NOMO-1 treated with DMSO at 0.1 percent for 48 hours (cell line): ENCODE results near the gene TEK.

Source experiments
- DNase-seq: peaks from one replicate; lab custom pipeline; 2025; ENCODE audit not compliant: unreplicated experiment; lab: John Stamatoyannopoulos, UW

Gene TEK

DNA sequence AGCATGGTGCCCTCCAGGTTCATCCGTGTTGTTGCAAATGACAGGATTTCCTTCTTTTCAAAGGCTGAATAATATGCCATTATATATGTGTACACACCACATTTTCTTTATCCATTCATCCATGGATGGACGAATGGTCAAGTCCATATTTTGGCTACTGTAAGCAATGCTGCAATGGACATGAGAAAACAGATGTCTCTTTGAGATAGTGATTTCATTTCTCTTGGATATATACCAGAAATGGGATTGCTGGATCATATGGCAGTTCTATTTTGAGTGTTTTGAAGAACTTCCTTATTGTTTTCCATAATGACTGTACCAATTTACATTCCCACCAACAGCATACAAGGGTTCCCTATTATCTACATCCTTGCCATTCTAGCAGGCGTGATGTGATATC lies 67.9 kb downstream of the TEK start:
- no peak for DNase-seq

DNA sequence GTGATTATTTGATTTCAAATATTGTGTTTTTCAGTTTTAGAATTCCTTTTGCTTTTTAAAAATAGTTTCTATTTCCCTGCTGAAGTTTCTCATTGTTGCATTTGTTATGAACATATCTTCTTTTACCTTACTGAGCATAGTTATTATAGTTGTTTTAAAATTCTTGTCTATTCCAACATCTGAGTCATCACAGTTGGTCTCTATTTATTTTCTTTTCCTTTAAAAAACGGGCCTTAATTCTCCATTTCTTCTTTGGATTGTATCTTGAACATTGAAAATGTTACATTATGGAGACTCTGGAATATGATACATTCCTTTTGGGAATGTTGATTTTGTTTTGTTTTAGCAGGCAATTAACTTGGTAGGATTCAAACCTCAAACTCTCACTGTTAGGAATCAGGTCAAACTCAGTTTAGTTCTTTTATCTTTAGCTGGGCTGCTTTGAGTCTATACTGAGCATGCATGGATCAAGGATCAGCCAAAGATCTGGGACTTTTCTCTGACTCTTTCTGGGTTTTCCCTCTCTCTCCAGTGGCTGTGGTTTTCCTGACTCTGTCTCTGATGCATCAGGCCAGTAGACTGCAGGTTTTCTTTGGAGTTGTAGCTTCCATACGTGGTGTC lies 70.3 kb downstream of the TEK start:
- no peak for DNase-seq

- DNase-seq = no peak
These were observed 72.4 kb downstream of the TEK start for GRCh38 chr9:27181381-27181780.

DNA sequence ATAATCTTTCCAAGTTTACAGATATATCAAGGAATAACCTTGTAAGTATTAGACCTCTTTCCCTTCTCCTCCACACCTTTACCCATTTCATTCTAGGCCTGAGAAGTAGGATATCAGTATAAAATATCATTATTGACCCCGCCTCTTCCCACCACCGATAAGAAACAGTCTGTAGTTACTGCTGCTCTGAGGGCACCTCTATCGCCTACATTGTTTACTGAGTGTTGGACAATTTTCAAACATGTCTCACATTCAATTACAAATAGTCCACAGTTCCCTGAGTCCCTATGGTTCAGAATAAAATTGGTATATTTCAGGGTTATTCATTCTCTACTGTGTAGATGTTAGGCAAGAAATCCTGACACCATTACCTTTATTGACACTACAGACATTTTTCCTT lies 73.4 kb downstream of the TEK start:
- no peak for DNase-seq

GRCh38 chr9:27183131-27183530 lies 74.1 kb downstream of the TEK start:
- no peak for DNase-seq

DNA sequence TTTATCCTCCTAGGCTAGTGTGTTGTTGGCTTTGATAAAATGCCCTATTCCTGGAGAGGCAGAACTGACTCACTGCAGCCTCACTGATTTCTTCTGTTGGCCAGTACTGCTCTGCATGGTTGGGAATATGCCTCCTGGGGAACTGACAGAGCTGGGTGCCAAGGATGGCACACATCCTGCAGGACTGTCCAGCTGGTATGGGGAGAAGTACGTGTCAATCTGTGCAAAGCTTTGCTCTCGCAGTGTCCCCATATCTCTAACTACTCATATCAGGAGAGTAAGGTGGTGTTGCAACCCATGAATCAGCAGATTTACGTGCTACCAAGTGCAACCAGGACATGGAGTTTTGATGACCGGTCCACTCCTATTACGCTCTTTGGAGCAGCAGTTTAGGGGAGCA lies 74.7 kb downstream of the TEK start:
- no peak for DNase-seq

- DNase-seq = no peak
These were observed 75.7 kb downstream of the TEK start for GRCh38 chr9:27184556-27185351.

GRCh38 chr9:27188426-27188825 lies 79.4 kb downstream of the TEK start:
- no peak for DNase-seq

DNA sequence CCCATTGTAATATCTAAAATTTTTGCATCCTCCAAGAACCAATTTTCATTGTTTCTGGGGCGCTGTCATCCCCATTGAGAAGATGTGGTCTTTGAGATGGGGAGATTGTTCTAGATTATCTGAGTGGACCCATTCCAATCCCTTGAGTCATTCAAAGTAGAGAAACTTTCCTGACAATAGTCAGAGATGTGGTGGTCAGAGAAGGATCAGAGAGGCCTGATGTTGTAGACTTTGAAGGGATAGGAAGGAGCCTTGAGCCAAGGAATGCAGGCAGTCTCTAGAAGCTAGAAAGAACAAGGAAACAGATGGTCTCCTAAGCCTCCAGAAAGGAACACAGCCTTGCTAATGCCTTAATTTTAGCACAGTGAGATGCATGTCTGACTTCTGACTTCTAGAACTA lies 80.4 kb downstream of the TEK start:
- DNase-seq = no peak

- no peak for DNase-seq
These were observed 83.4 kb downstream of the TEK start for GRCh38 chr9:27192291-27192960.

GRCh38 chr9:27193886-27194285 lies 84.9 kb downstream of the TEK start:
- no peak for DNase-seq

DNA sequence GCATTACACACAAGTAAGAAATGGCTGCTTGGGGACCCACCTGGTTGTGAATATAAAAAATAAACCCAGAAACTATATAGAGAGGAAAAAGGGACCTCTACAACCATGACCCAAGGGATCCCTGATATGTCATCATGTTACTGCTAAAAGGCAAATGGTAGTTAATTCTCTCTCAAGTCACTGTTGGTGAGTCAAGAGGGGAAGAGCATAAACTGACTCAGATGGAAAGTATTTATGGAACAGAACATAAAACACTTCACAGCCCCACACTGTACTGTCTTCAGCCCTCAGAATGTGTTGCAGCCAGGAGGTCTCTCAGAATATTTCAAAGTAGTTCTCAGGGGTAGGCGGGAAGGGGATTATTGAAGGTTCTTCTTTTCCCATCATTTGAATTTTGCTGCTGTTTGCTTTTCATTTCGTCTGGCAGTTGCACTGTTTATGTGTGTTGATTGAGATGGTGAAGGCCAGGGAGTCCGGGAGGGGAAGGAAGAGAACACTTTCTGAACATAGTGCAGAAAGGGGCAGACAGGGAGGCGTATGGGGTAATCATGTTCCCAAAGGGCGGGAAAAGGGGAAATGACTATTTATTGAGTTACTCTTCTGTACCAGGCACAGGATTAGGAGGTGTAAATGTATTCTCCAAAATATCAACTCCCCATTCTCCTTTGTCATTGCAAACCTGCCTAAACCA lies 85.5 kb downstream of the TEK start:
- no peak for DNase-seq

DNA sequence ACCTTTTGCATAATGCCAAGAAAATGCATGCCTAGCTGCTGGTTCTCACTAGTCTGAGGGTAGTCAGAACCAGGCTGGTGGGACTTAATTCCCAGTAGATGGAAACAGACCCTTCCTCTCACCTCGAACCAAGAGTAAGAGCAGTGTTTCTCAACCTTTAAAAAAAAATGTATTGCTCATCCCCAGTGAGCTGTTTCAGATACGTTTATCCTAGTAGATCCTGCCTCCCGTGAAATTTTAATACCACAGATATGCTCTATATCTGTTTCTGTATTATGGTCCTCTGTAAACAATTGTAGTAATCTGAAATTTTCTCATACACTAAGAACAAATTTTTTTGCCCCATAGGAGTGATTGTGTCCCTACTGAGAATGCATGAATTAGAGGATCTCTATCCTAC lies 86.2 kb downstream of the TEK start:
- DNase-seq = no peak

DNA sequence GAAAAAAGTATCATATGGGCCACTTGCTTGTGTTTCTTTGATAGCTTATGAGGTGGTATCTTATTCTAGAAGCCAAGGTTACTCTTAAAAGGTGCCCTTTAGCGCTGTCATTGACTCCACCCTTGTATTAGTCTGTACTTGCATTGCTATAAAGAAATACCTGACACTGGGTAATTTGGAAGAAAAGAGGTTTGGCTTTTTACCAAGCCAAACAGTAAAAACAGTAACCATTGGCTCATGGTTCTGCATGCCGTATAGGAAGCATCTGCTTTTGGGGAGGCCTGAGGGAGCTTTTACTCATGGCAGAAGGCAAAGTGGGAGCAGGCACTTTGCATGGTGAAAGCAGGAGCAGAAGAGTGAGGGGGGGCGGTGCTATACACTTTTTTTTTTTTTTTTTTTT lies 87.4 kb downstream of the TEK start:
- DNase-seq = no peak

- DNase-seq = no peak
These were observed 89.2 kb downstream of the TEK start for GRCh38 chr9:27198190-27198589.

DNA sequence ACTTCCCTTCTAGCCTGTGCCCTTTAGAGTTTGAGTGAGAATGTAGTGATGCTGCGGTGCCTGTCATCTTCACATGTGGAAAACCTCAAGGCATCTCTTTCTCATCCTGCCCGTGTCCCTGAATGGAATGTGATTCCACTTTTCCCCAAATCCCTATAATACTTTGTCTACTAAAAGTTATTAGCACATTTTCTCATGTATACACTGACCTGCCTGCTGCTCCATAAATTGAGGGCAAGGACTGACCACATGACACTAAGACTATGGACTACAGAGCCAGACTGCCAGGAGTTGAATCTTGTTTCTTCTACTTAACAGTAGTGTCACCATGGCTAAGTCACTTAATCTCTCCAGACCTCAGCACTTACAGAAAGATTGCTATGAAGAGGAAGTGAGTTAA lies 93.0 kb downstream of the TEK start:
- no peak for DNase-seq

GRCh38 chr9:27203783-27204182 lies 94.8 kb downstream of the TEK start:
- DNase-seq = no peak

DNA sequence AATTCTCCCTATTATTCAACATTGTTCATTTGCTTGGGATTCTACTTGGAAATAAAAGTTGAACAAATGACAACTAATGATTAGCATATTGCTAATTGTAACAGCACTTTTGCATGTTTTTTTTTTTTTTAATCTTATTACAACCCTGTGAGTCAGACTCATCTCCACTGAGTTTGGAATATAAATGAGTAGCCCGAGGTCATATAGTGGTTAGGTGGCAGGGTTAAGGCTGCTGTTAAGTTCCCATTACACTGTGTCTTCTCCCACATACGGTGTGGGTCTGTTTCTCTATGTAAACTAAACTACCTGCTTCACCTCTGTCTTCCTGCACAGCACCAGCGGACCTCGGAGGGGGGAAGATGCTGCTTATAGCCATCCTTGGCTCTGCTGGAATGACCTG lies 95.6 kb downstream of the TEK start:
- DNase-seq = no peak

GRCh38 chr9:27205198-27205597 lies 96.2 kb downstream of the TEK start:
- no peak for DNase-seq

DNA sequence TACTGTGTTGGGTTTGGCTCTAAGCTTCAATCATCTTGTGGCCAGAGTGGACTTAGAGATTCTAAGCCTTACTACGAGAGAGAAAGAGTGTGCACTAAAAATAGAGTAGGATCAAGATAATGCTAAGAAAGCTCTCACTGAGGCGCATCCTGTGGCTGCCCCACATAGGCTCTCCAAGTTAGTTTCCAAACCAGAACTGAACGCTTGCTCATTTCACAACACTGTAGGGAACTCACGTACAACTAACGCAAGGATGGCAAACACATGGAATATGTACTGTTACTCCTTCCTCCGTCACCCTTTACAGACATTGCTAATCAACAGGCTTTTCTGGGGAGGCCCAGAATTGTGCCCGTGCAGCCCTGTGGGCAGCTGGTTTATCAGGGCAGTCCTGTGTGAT lies 97.0 kb downstream of the TEK start:
- no peak for DNase-seq

DNA sequence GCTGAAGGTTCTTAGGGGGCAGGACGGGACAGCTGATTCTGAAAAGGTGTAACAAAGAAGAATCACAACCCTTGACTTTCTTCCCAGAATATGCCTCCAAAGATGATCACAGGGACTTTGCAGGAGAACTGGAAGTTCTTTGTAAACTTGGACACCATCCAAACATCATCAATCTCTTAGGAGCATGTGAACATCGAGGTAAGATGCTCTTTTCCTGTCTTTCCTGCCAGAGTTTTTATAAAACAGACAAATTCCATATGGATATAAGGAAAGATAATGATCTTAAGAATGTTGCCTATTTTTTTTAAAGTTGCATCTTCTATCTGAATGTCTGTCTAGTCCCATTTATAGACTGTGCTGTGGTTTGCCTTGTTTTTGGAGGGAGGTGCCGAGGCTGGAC lies 100.0 kb downstream of the TEK start:
- DNase-seq = no peak

DNA sequence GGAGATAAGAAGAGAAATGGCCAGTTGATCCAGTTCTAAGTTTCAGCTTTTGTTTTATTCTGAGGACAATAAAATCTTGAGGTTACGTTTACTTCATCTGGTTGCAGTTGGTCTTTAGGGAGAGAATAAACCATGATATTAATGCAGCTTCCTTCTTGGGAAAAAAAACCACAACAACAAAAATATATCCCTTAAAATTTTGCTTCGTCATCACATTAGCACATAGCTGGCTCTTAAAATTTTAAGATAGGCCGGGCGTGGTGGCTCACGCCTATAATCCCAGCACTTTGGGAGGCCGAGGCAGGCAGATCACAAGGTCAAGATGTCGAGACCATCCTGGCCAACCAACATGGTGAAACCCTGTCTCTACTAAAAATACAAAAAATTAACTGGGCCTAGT lies 101.6 kb downstream of the TEK start:
- DNase-seq = no peak
